22Rv1 (cell line): ENCODE data around the gene PRSS23.

ENCODE experiments used
- H3K27ac ChIP-seq: fragments of 450-650 bp; 2 replicates; pipeline ENCODE4 v1.5.1; 2017
- CTCF ChIP-seq: fragments of 450-650 bp; IDR thresholded peaks from 2 replicates; pipeline ENCODE4 v1.5.1; 2017; ENCODE audit warnings: mild to moderate bottlenecking
- ZFX ChIP-seq: fragments of 450-650 bp; IDR thresholded peaks from 2 replicates; pipeline ENCODE4 v1.6.1; 2017; ENCODE audit warnings: antibody characterized with exemption, borderline replicate concordance

PRSS23 gene

GRCh38 chr11:86799680-86800075 is 664 bp upstream of the PRSS23 start:
- TF ChIP-seq CTCF, result no peak
- TF ChIP-seq ZFX, result no peak
- peak overlapping the region; percentile 76 for H3K27ac ChIP-seq

DNA sequence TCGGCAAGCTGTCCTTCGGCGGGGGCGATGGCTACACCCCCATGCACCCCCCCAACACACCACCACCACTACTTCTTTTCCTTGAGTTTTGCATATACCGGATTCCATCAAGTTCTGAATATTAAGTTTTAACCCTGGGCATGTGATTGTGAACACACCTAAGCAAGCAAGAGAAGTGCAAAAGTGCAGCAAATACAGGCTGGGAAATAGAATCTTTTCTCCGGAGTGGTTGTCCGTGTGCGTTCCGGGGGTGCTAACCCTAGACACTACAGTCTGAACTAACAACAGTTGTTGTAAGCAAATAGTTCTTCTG is 574 bp downstream of the PRSS23 start:
- H3K27ac ChIP-seq, result peak overlapping the region; percentile 76

DNA sequence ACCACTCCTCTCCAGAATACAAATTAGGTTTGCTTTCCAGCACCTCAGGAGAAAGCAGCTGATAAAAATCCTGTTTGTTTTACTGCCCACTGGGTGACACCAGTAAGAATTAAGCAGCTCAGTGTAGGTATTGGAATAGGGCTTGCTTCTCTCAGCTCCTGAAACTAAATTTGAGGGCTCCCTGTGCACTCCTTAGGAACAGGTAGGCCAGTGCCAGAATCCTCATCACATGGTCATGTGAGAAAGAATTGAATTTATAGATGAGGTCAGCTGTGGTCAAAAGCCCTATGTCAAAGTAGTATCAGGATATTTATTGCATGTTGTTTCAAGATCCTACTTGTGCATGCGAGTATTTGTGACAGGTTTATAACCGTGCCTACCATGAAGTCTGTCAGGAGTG is 1.0 kb downstream of the PRSS23 start:
- no peak for TF ChIP-seq ZFX
- no peak for TF ChIP-seq CTCF
- H3K27ac ChIP-seq, result peak overlapping the region; percentile 76

More for the DNA sequence above, 574 bp downstream of the PRSS23 start:
- no peak for TF ChIP-seq CTCF
- no peak for TF ChIP-seq ZFX

GRCh38 chr11:86802146-86802545 is 1.8 kb downstream of the PRSS23 start:
- H3K27ac ChIP-seq, result peak overlapping the region; percentile 76
- no peak for TF ChIP-seq ZFX
- TF ChIP-seq CTCF, result no peak

GRCh38 chr11:86802601-86803051 is 2.3 kb downstream of the PRSS23 start:
- H3K27ac ChIP-seq, result peak overlapping the region; percentile 76
- peak; percentile 75 for TF ChIP-seq CTCF
- no peak for TF ChIP-seq ZFX

DNA sequence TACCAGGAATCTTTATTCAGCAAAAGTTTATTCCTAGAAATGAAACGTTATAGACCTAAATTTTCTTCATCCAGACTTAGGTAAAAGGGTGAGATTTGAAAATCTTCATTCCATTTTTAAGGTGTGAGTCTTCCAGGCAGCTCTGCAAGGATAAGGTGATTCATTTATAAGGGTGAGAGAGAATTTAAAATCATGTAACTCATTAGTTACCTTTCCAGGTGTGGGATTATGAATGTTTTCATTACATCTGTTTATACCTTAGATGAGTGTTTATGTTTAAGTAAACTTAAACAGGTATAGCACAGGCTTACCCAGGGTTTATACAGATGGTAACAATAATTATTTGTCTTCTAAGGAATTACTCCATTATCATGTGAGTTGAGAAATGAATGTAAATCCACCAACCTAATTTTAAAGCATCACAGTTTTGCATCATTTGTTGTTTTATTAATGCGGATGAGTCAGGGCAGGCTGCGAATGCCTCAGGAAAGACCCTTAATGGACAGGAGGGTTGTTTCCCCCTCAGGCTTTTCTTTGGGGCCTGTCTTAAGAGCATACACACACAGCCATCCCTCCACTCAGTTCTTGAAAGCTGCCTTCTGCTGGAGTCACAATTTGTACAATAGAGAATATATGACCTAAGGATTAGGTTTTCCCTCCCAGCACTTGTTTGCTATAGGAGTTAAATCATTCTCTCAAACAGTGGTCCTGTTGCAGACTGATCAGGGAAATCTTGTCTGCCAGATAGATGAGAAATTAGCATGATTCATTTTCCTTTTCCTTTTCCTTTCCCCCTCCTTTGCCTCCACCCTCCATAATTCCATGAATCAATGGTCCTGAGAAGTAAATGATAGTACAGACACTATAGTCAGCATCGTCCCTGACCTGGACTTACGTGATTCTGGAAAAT is 3.0 kb downstream of the PRSS23 start:
- TF ChIP-seq ZFX (no peak), CTCF (no peak)
- H3K27ac ChIP-seq, result no peak overlapping the region

GRCh38 chr11:86804951-86805350 is 4.6 kb downstream of the PRSS23 start:
- no peak overlapping the region for H3K27ac ChIP-seq

More at GRCh38 chr11:86804951-86805350, 4.6 kb downstream of the PRSS23 start:
- TF ChIP-seq ZFX (no peak), CTCF (no peak)
